SH-SY5Y (cell line): ENCODE results near the gene PTPRT.

Experiments used
- GATA2 ChIP-seq: IDR thresholded peaks from 2 replicates; pipeline ENCODE4 v1.6.1; 2011; ENCODE audit warnings: mild to moderate bottlenecking, low read depth, low read length
- GATA3 ChIP-seq: IDR thresholded peaks from 2 replicates; pipeline ENCODE4 v1.6.1; 2011; ENCODE audit warnings: low read depth, mild to moderate bottlenecking, low read length, moderate library complexity

GRCh38 chr20:43185901-43186300 lies 3.8 kb downstream of the PTPRT start:
- TF ChIP-seq GATA2: no peak
- TF ChIP-seq GATA3: no peak
